ENCODE results near the gene PDZD2. TPM values are rescaled to one million over a fixed set of nuclear protein-coding genes. Genes with fewer than 3 reads are reported as not detected.
A peak's percentile ranks its signal among the peaks of the same experiment; 100 is the strongest.

PDZD2 gene
- total and polyA plus RNA-seq, 2 experiments from 2014 or later: 8.3 to 16.9 TPM

DNA sequence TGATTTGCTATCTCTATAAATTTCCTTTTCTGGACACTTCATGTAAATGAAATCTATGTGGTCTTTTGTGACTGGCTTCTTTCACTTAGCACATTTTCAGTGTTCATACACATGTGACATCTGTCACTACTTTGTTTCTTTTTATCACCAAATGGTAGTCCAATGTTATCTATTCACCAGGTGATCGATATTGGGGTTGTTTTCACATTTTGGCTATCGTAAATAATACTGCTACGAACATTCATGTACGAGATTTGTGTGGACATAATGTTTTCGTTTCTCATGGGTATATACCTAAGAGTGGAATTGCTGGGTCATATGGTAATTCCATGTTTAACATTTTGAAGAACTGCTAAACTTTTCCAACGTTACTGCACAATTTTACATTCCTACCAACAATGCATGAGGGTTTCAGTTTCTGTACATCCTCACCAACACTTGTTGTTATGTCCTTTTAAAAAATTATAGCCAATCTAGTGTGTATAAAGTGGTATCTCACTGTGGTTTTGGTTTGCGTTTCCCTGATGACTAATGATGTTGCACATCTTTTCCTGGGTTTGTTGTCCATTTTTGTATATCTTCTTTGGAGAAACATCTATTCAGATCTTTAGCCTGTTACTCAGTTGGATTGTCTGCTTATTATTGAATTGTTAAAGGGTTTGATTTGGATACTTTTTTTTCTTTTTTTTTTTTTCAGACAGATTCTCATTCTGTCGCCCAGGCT, 263.0 kb downstream of the PDZD2 start:
- TF ChIP-seq, protein P1, sequence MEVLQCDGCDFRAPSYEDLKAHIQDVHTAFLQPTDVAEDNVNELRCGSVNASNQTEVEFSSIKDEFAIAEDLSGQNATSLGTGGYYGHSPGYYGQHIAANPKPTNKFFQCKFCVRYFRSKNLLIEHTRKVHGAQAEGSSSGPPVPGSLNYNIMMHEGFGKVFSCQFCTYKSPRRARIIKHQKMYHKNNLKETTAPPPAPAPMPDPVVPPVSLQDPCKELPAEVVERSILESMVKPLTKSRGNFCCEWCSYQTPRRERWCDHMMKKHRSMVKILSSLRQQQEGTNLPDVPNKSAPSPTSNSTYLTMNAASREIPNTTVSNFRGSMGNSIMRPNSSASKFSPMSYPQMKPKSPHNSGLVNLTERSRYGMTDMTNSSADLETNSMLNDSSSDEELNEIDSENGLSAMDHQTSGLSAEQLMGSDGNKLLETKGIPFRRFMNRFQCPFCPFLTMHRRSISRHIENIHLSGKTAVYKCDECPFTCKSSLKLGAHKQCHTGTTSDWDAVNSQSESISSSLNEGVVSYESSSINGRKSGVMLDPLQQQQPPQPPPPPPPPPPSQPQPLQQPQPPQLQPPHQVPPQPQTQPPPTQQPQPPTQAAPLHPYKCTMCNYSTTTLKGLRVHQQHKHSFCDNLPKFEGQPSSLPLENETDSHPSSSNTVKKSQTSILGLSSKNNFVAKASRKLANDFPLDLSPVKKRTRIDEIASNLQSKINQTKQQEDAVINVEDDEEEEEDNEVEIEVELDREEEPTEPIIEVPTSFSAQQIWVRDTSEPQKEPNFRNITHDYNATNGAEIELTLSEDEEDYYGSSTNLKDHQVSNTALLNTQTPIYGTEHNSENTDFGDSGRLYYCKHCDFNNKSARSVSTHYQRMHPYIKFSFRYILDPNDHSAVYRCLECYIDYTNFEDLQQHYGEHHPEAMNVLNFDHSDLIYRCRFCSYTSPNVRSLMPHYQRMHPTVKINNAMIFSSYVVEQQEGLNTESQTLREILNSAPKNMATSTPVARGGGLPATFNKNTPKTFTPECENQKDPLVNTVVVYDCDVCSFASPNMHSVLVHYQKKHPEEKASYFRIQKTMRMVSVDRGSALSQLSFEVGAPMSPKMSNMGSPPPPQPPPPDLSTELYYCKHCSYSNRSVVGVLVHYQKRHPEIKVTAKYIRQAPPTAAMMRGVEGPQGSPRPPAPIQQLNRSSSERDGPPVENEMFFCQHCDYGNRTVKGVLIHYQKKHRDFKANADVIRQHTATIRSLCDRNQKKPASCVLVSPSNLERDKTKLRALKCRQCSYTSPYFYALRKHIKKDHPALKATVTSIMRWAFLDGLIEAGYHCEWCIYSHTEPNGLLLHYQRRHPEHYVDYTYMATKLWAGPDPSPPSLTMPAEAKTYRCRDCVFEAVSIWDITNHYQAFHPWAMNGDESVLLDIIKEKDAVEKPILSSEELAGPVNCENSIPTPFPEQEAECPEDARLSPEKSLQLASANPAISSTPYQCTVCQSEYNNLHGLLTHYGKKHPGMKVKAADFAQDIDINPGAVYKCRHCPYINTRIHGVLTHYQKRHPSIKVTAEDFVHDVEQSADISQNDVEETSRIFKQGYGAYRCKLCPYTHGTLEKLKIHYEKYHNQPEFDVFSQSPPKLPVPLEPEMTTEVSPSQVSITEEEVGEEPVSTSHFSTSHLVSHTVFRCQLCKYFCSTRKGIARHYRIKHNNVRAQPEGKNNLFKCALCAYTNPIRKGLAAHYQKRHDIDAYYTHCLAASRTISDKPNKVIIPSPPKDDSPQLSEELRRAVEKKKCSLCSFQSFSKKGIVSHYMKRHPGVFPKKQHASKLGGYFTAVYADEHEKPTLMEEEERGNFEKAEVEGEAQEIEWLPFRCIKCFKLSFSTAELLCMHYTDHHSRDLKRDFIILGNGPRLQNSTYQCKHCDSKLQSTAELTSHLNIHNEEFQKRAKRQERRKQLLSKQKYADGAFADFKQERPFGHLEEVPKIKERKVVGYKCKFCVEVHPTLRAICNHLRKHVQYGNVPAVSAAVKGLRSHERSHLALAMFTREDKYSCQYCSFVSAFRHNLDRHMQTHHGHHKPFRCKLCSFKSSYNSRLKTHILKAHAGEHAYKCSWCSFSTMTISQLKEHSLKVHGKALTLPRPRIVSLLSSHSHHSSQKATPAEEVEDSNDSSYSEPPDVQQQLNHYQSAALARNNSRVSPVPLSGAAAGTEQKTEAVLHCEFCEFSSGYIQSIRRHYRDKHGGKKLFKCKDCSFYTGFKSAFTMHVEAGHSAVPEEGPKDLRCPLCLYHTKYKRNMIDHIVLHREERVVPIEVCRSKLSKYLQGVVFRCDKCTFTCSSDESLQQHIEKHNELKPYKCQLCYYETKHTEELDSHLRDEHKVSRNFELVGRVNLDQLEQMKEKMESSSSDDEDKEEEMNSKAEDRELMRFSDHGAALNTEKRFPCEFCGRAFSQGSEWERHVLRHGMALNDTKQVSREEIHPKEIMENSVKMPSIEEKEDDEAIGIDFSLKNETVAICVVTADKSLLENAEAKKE (CRISPR knock-in tag; IDR thresholded peaks at IDR 0.05): no peak
- TF ChIP-seq CREB1 (CRISPR knock-in tag; IDR thresholded peaks at IDR 0.05; ENCODE audit: low read depth) (no peak), ETS1 (IDR thresholded peaks at IDR 0.05) (no peak), JUNB (IDR thresholded peaks at IDR 0.05; ENCODE audit: unreplicated experiment) (no peak), POLR2AphosphoS5 (IDR thresholded peaks at IDR 0.05; ENCODE audit: low read depth) (no peak), NANOG (IDR thresholded peaks at IDR 0.05; ENCODE audit: borderline replicate concordance) (no peak), ZNF114 (CRISPR knock-in tag; IDR thresholded peaks at IDR 0.05) (no peak), EZH2phosphoT487 (IDR thresholded peaks at IDR 0.05; ENCODE audit: unreplicated experiment) (no peak), EZH2 (IDR thresholded peaks at IDR 0.05; ENCODE audit: low read depth, unreplicated experiment) (no peak)
- TF ChIP-seq, protein P2, sequence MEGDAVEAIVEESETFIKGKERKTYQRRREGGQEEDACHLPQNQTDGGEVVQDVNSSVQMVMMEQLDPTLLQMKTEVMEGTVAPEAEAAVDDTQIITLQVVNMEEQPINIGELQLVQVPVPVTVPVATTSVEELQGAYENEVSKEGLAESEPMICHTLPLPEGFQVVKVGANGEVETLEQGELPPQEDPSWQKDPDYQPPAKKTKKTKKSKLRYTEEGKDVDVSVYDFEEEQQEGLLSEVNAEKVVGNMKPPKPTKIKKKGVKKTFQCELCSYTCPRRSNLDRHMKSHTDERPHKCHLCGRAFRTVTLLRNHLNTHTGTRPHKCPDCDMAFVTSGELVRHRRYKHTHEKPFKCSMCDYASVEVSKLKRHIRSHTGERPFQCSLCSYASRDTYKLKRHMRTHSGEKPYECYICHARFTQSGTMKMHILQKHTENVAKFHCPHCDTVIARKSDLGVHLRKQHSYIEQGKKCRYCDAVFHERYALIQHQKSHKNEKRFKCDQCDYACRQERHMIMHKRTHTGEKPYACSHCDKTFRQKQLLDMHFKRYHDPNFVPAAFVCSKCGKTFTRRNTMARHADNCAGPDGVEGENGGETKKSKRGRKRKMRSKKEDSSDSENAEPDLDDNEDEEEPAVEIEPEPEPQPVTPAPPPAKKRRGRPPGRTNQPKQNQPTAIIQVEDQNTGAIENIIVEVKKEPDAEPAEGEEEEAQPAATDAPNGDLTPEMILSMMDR (conservative IDR thresholded peaks at IDR 0.05; ENCODE audit: low read depth in 2 of 2): no peak
- Histone ChIP-seq H3K4me3 (no peak overlapping the region), H4K20me1 (replicated peaks; ENCODE audit: insufficient read depth) (no peaks in the 10 kb centered on the region), H2AFZ (no peak overlapping the region), H3K9me2 (ENCODE audit: insufficient read depth) (no peaks in the 10 kb centered on the region), H3F3A (replicated peaks; ENCODE audit: low read depth) (no peaks in the 10 kb centered on the region), H3K4me1 (ENCODE audit: insufficient read depth) (no peaks in the 10 kb centered on the region), H3K36me3 (ENCODE audit: insufficient read depth) (no peaks in the 10 kb centered on the region), H3K79me2 (replicated peaks; ENCODE audit: insufficient read depth) (no peaks in the 10 kb centered on the region), H3K4me2 (no peak overlapping the region), H3K27ac (ENCODE audit: low read depth) (peak overlapping the region; percentile 63; the same call in 1 of the 2 replicates), H3K27me3 (ENCODE audit: insufficient read depth) (no peaks in the 10 kb centered on the region)
- ATAC-seq (no peak), DNase-seq (ENCODE audit: low spot score) (no peak)
- Mint-ChIP-seq H3K27ac (no peak overlapping the region), H3K4me1 (no peaks in the 10 kb centered on the region), H3K4me3 (no peak overlapping the region), H3K9me3 (no peaks in the 10 kb centered on the region), H3K36me3 (ENCODE audit: low read depth) (no peaks in the 10 kb centered on the region), H3K27me3 (ENCODE audit: insufficient read depth, low read depth, poor library complexity) (peaks cover 8% of the 10 kb centered on the region)

All from GM23338 (cell line).